Endothelial cell (in vitro differentiated cells): Measurements from ENCODE around the gene PLPPR1. TPM values are rescaled to one million over a fixed set of nuclear protein-coding genes. Genes with fewer than 3 reads are reported as not detected.

Experiments used
- DNase-seq: peaks from one replicate; pipeline ENCODE4 v3.0.0; 2021; ENCODE audit warnings: low spot score
- H3K27ac Mint-ChIP-seq: one replicate; pipeline ENCODE4 v1.8.0; 2021; ENCODE audit warnings: mixed read lengths, inconsistent platforms; ENCODE audit not compliant: unreplicated experiment
- H3K27me3 Mint-ChIP-seq: one replicate; pipeline ENCODE4 v1.8.0; 2021; ENCODE audit warnings: mild to moderate bottlenecking, moderate library complexity, mixed read lengths, inconsistent platforms; ENCODE audit not compliant: unreplicated experiment
- H3K36me3 Mint-ChIP-seq: one replicate; pipeline ENCODE4 v1.8.0; 2021; ENCODE audit warnings: mild to moderate bottlenecking, low read depth, mixed read lengths, inconsistent platforms; ENCODE audit not compliant: unreplicated experiment
- H3K4me1 Mint-ChIP-seq: one replicate; pipeline ENCODE4 v1.8.0; 2021; ENCODE audit warnings: mild to moderate bottlenecking, mixed read lengths, inconsistent platforms; ENCODE audit not compliant: unreplicated experiment
- H3K4me3 Mint-ChIP-seq: one replicate; pipeline ENCODE4 v1.8.0; 2021; ENCODE audit warnings: mild to moderate bottlenecking, mixed read lengths, inconsistent platforms; ENCODE audit not compliant: unreplicated experiment
- H3K9me3 Mint-ChIP-seq: one replicate; pipeline ENCODE4 v1.8.0; 2021; ENCODE audit warnings: mixed read lengths, inconsistent platforms; ENCODE audit not compliant: unreplicated experiment
- total RNA-seq: library from RNA; stranded (reverse); fragmentation: NEBNext Ultra II Directional; extraction: Animal tissue kit (Norgen Biotek cat#: 25700); gene quantifications from one replicate; pipeline ENCODE4 v1.2.1, GENCODE V29; 2021; ENCODE audit not compliant: unreplicated experiment
- TF ChIP-seq, protein P1 (sequence below): fragments of 200-600 bp; sonication (generic); IDR thresholded peaks from one replicate; pipeline ENCODE4 v1.5.0; 2021; ENCODE audit warnings: antibody characterized with exemption; ENCODE audit not compliant: unreplicated experiment

The PLPPR1 gene
- total RNA-seq, 1 donor from 2014 or later = 0.15 TPM

DNA sequence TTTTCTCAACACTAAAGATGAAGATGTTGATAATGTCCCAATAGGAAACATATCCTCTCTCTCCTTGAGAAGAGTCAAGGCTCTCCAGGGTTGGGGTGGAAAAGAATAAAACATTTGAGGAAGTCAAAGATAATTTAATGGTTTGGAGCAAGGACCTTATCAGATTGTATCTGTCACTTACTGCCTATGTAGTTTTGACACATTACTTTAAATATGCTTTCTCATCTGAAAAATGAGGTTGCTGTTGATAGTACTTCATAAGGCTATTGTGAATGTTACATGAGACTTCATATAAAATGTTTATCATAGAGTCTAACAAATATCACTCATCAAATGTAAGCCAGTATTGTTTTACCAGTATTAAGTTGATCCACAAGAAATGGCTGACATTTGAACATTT is 307.6 kb downstream of the PLPPR1 start:
- TF ChIP-seq, protein P1, sequence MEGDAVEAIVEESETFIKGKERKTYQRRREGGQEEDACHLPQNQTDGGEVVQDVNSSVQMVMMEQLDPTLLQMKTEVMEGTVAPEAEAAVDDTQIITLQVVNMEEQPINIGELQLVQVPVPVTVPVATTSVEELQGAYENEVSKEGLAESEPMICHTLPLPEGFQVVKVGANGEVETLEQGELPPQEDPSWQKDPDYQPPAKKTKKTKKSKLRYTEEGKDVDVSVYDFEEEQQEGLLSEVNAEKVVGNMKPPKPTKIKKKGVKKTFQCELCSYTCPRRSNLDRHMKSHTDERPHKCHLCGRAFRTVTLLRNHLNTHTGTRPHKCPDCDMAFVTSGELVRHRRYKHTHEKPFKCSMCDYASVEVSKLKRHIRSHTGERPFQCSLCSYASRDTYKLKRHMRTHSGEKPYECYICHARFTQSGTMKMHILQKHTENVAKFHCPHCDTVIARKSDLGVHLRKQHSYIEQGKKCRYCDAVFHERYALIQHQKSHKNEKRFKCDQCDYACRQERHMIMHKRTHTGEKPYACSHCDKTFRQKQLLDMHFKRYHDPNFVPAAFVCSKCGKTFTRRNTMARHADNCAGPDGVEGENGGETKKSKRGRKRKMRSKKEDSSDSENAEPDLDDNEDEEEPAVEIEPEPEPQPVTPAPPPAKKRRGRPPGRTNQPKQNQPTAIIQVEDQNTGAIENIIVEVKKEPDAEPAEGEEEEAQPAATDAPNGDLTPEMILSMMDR = no peak
- Mint-ChIP-seq H3K27me3 (peaks cover 2% of the 10 kb centered on the region), H3K4me1 (no peaks in the 10 kb centered on the region), H3K27ac (no peak overlapping the region), H3K36me3 (no peaks in the 10 kb centered on the region), H3K9me3 (no peaks in the 10 kb centered on the region), H3K4me3 (no peak overlapping the region)
- DNase-seq = no peak

DNA sequence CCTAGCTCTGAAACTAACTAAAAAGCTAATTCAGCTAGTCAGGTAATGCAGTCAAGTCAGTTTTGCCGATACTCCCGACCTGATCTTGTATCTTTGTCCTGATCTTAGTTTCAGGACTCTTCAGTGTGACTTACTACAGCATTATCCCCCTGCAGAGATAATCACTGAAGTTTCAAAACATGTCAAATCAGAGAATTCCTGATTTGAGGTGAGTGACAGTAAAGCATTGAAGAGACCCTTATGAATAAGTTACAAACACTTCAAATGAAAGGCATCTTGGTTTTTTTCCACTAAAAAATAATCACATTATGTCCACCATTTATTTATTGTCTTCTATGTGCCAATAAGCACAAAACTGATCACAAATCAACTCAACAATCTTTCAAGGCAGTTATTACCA is 308.7 kb downstream of the PLPPR1 start:
- TF ChIP-seq, protein P1 = no peak
- Mint-ChIP-seq H3K36me3 (no peaks in the 10 kb centered on the region), H3K27ac (no peak overlapping the region), H3K27me3 (peaks cover 3% of the 10 kb centered on the region), H3K9me3 (no peaks in the 10 kb centered on the region), H3K4me3 (no peak overlapping the region), H3K4me1 (no peaks in the 10 kb centered on the region)
- DNase-seq = no peak

DNA sequence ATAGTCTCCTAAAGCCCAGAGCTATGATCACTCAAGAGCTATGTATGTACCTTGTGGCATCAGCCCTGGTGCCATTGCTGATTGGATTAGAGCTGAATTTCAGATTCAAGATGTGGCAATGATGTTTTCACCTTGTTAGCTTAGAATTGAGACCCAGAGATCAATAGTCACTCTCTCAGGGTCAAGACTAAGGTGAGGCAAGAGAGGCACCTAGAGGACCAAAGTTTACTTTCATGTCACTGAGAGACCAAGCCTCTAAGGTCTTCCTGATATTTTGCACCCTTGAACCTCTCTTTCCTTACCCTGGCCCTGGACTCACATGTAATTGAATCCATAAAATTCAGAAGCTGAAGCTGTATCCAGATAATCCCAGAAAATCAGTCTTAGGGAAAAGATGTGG is 313.4 kb downstream of the PLPPR1 start:
- TF ChIP-seq, protein P1 = no peak
- Mint-ChIP-seq H3K27me3 (peaks cover 3% of the 10 kb centered on the region), H3K4me1 (no peaks in the 10 kb centered on the region), H3K9me3 (no peaks in the 10 kb centered on the region), H3K27ac (no peak overlapping the region), H3K36me3 (no peaks in the 10 kb centered on the region), H3K4me3 (no peak overlapping the region)
- DNase-seq = no peak

DNA sequence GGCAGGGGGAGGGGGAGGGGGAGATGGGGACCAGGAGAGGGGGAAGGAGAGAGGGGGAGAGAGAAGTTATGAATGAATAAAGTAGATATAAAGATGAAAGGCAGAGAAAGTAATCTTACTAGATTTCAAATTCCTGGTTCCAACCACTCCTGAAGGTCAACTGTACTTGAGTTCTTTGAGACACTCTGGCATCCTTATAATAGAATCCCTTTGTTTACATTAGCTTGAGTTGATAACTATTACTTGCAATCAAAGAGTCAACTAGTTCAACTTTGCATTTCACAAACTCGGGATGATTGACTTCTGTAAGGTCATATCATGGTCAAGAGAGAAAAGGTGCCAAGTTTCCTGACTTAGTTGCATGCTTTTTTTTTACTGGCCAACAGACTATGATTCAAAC is 314.1 kb downstream of the PLPPR1 start:
- no peak for DNase-seq
- Mint-ChIP-seq H3K4me3 (no peak overlapping the region), H3K4me1 (no peaks in the 10 kb centered on the region), H3K27ac (no peak overlapping the region), H3K27me3 (peaks cover 3% of the 10 kb centered on the region), H3K9me3 (no peaks in the 10 kb centered on the region), H3K36me3 (no peaks in the 10 kb centered on the region)
- TF ChIP-seq, protein P1 = no peak

DNA sequence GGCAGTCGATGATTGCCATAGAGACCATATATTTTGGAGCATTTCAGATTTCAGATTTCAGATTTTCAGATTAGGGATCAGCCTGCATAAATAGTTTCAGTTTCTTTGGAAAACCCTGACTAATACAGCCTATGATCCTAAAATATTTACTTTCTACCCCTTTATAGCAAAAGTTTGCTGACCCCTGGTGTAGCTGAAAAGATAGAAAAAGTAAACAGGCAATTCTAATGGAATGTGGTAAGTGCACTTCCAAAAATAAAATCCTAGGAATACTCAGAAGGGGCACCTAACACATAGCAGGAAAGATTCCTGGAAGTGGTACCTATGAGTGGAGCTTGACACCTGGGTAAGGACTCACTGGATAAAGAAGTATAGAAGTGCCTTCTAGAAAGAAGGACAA is 321.8 kb downstream of the PLPPR1 start:
- Mint-ChIP-seq H3K27ac (no peak overlapping the region), H3K9me3 (no peaks in the 10 kb centered on the region), H3K36me3 (no peaks in the 10 kb centered on the region), H3K4me3 (no peak overlapping the region), H3K27me3 (no peaks in the 10 kb centered on the region), H3K4me1 (peaks cover 6% of the 10 kb centered on the region)
- TF ChIP-seq, protein P1 = no peak
- DNase-seq = no peak
